Upper lobe of left lung (tissue), 6 donors: Measurements from ENCODE around the gene FRG2C. TPM values are rescaled to one million over a fixed set of nuclear protein-coding genes. Genes with fewer than 3 reads are reported as not detected.
"Not testable (repeated sequence)": the region's sequence is repeated elsewhere in the genome, so short reads cannot be mapped to it uniquely, and the experiment has no call there.

Experiments
- ATAC-seq, 2 donors: fragments of 200-7000 bp; cut with Tn5 transposase; one replicate each; pipeline ENCODE4 v1.9.1; 2022; ENCODE audit warnings: mild to moderate bottlenecking in 2 of 2, moderate library complexity in 2 of 2; ENCODE audit not compliant: low FRiP score in 2 of 2
- DNase-seq, 2 donors: peaks; one replicate each; pipeline ENCODE4 v3.0.0-alpha.2; 2019 to 2020
- H3K27ac ChIP-seq, 4 donors: fragments of 200-600 bp; sonication (generic); one replicate each; pipeline ENCODE4 v1.5.1; 2016 to 2019
- H3K27me3 ChIP-seq, 4 donors: fragments of 200-600 bp; sonication (generic); one replicate each; pipeline ENCODE4 v1.5.1; 2017 to 2019
- H3K36me3 ChIP-seq, 4 donors: fragments of 200-600 bp; sonication (generic); one replicate each; pipeline ENCODE4 v1.5.1; 2016 to 2019
- H3K4me1 ChIP-seq, 4 donors: fragments of 200-600 bp; sonication (generic); one replicate each; pipeline ENCODE4 v1.5.1; 2018 to 2019
- H3K4me3 ChIP-seq, 4 donors: fragments of 200-600 bp; sonication (generic); one replicate each; pipeline ENCODE4 v1.5.1; 2017 to 2019; ENCODE audit warnings: mild to moderate bottlenecking in 2 of 4, moderate library complexity in 1 of 4
- H3K9me3 ChIP-seq, 4 donors: fragments of 200-600 bp; sonication (generic); one replicate each; pipeline ENCODE4 v1.5.1; 2018 to 2019
- EP300 ChIP-seq, 4 donors: sonication (generic); formaldehyde crosslinking; IDR thresholded peaks; one replicate each; pipeline ENCODE4 v1.5.1; 2017; ENCODE audit warnings: antibody characterized with exemption in 4 of 4, control low read depth in 2 of 4
- POLR2A ChIP-seq, 4 donors: fragments of 450-650 bp; IDR thresholded peaks; one replicate each; pipeline ENCODE4 v1.5.1; 2016 to 2017; ENCODE audit warnings: antibody characterized with exemption in 4 of 4, mild to moderate bottlenecking in 2 of 4
- POLR2AphosphoS5 ChIP-seq, 2 donors: sonication (generic); formaldehyde crosslinking; IDR thresholded peaks; one replicate each; pipeline ENCODE4 v1.5.1; 2017; ENCODE audit warnings: antibody characterized with exemption in 2 of 2
- WGBS, 2 donors: methylation state at CpG; one replicate each; pipeline ENCODE4 v1.1.5; 2017 to 2018; 5-methylcytosine and 5-hydroxymethylcytosine counted together
- total RNA-seq, 6 donors: library from RNA; depleted of rRNA in 4 of 6; stranded (reverse); fragments of >200 nt in 4 of 6; gene quantifications; one replicate each; pipeline versions ENCODE4 v1.1.0 to v1.2.1, GENCODE V29; 2016 to 2021
- TF ChIP-seq, protein P1 (sequence below), 6 experiments: fragments of 450-650 bp in 4 of 6; fragments of 200-600 bp in 2 of 6; sonication (generic) in 2 of 6; IDR thresholded peaks; one replicate each; pipeline ENCODE4 v1.5.1; 2016 to 2019; ENCODE audit warnings: antibody characterized with exemption in 6 of 6
- donor health status: DM: no; HTN: no; CAD: no; lungs with moderate emphysema.
- donor health status: DM: no; HTN: yes; CAD: no; lungs with severe emphysema.

FRG2C gene
- total RNA-seq, 6 donors from 2014 or later: not detected

DNA sequence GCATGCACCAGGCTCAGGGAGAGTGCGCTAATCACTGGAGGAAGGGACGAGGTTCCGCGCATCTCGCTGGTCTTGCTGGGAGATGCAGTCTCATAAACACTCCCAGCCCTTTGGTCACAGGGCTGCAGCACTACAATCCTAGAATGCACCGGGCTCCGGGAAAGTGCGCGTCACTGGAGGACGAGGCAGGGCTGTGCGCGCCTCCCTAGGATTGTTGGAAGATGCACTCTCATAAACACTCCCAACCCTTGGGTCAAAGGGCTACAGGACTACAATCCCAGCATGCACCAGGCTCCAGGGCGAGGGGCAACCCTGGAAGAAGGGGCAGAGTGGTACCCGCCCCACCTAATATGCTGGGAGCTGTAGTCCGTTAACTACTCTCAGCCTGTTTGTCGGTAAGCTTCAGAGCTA, 23.0 kb upstream of the FRG2C start:
- DNase-seq: peak; percentile 65 to 82
- H3K27me3 ChIP-seq, ATAC-seq, H3K9me3 ChIP-seq, H3K36me3 ChIP-seq: not testable (repeated sequence)
- Histone ChIP-seq H3K4me1 (peaks cover 0 to 10% (median 3%) of the 10 kb centered on the region in 4 donors), H3K4me3 (peak overlapping the region in 3 of 4 donors; percentile 47 to 62 (median 54)), H3K27ac (peak overlapping the region in 2 of 4 donors; percentile 51 to 73)
- 3 to 11% methylated on average over 5 to 16 of the region's 16 CpGs for WGBS, 2 donors
- TF ChIP-seq POLR2AphosphoS5 (IDR thresholded peaks at IDR 0.05) (peak in 1 of 2 donors; percentile 48), POLR2A (IDR thresholded peaks at IDR 0.05) (peak in 1 of 4 donors; percentile 19)

DNA sequence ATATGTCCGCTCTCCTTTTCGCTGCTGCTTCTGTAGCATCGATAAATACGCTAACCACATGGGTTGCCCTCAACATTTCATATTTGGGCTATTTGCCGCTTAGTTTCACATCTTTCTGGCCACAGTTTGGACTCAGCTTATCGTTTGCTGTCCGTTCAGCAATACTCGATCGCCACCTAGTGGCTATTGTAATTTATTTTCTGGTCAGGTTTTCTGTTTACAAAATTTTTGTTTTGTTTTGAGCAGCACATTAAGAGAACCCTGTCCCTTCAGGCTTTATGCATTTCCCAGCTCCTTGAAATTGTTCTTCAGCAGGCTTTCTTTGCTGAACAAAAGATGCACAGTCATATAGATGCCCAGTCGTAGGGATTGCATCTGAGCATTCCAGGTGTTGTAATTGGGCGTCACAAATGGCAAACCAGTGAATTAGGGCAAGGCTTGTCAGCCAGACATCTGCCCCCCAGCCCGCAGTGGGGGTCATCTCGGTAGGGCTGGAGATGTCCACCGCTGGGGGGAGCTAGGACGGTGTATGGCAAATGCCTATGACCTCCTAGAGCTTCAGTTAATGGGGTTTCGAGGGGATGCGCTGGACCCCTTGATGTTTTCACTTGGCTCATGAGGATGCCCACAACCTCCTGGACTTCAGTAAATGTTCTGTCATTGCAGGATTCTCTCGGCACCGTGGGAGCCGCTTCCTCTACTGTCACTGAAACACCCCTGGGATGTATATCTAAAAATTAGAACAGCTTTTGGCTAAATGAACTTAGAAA, 20.9 kb upstream of the FRG2C start:
- ATAC-seq, H3K27ac ChIP-seq, DNase-seq, H3K9me3 ChIP-seq, H3K36me3 ChIP-seq, H3K27me3 ChIP-seq: not testable (repeated sequence)
- TF ChIP-seq, protein P1, sequence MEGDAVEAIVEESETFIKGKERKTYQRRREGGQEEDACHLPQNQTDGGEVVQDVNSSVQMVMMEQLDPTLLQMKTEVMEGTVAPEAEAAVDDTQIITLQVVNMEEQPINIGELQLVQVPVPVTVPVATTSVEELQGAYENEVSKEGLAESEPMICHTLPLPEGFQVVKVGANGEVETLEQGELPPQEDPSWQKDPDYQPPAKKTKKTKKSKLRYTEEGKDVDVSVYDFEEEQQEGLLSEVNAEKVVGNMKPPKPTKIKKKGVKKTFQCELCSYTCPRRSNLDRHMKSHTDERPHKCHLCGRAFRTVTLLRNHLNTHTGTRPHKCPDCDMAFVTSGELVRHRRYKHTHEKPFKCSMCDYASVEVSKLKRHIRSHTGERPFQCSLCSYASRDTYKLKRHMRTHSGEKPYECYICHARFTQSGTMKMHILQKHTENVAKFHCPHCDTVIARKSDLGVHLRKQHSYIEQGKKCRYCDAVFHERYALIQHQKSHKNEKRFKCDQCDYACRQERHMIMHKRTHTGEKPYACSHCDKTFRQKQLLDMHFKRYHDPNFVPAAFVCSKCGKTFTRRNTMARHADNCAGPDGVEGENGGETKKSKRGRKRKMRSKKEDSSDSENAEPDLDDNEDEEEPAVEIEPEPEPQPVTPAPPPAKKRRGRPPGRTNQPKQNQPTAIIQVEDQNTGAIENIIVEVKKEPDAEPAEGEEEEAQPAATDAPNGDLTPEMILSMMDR (IDR thresholded peaks at IDR 0.05): peak in 4 of 6 experiments; percentile 23 to 62 (median 38)
- peaks cover 0 to 10% (median 3%) of the 10 kb centered on the region in 4 donors for H3K4me1 ChIP-seq
- H3K4me3 ChIP-seq: peak overlapping the region in 1 of 4 donors; percentile 9
- WGBS, 2 donors: 23 to 27% methylated on average over 18 to 20 of the region's 20 CpGs

DNA sequence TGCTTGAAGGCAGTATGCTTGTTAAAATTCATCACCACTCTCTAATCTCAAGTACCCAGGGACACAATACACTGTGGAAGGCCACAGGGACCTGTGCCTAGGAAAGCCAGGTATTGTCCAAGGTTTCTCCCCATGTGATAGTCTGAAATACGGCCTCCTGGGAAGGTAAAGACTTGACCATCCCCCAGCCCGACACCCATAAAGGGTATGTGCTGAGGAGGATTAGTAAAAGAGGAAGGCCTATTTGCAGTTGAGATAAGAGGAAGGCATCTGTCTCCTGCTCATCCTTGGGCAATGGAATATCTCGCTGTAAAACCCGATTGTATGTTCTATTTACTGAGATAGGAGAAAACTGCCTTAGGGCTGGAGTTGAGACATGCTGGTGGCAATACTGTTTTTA, 18.6 kb upstream of the FRG2C start:
- H3K9me3 ChIP-seq, H3K27ac ChIP-seq, H3K27me3 ChIP-seq, H3K36me3 ChIP-seq, DNase-seq, H3K4me3 ChIP-seq, ATAC-seq: not testable (repeated sequence)
- H3K4me1 ChIP-seq: peaks cover 0 to 10% (median 3%) of the 10 kb centered on the region in 4 donors
- WGBS, 2 donors: 47 to 55% methylated on average over 4 of the region's 4 CpGs

DNA sequence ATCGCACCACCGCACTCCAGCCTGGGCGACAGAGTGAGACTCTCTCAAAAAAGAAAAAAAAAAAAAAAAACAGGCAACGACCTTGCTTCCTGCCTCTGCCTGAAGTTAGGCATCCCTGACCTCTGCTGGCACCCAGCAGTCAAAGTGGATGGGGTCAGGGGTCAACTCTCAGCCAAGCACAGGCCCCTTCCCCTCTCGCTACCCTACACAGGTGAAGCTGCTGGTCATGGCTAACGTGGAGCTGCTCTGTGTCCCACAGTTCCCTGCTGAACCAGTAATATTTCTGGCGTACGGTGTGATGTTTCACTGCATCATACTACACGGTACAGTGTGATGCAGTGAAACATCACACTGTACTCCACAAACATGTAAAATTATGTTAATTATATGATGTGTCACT, 13.9 kb upstream of the FRG2C start:
- Histone ChIP-seq H3K4me3 (no peak overlapping the region), H3K27ac (no peak overlapping the region), H3K36me3 (no peaks in the 10 kb centered on the region), H3K4me1 (peaks cover 0 to under 1% (median 0%) of the 10 kb centered on the region in 4 donors), H3K9me3 (no peaks in the 10 kb centered on the region), H3K27me3 (no peaks in the 10 kb centered on the region)
- DNase-seq (no peak), ATAC-seq (no peak)
- TF ChIP-seq POLR2A (IDR thresholded peaks at IDR 0.05) (no peak), POLR2AphosphoS5 (IDR thresholded peaks at IDR 0.05) (no peak), EP300 (IDR thresholded peaks at IDR 0.05) (no peak)
- TF ChIP-seq, protein P1 (IDR thresholded peaks at IDR 0.05): no peak
- WGBS, 2 donors: 78 to 81% methylated on average over 9 of the region's 9 CpGs

DNA sequence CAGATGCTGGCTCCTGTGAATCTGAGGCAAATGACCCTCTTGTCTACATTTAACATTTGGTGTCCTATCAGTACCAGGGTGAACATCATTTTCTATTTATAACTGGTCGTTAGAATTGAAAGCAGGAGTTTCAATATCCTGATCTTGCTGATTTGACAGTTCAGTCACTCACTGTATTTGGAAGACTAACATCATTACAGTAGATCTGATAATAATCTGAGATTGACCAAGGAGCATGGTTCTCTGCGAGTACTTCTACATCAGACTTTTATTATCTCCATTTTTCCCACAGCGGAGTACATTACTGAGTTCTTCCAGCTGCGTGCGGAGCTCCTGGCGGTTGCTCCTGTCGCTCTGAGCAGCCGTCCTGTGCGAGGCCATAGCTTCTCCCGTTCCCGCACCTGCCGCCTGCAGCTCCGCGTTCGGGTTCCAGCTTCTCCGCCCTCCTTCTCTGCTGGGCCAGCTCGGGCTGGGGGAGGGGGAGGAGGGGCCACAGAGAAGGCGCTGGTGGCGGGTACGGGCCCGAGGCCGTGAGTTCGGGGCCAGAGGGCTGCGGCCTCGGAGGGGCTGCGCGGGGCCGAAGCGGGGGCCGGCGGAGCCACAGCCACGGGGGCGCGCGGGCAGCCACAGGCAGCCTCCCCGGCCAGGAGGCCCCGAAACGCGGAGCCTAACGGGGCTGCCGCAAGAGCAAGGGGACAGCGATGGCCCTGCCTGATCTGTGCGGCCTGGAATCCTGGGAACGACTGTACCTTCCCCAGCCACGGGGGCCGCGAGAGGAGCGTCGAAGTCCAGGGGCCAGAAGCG, 8.8 kb upstream of the FRG2C start:
- ATAC-seq, H3K36me3 ChIP-seq, H3K4me3 ChIP-seq, H3K9me3 ChIP-seq, H3K27ac ChIP-seq: not testable (repeated sequence)
- peak in 1 of 2 donors; percentile 71 for DNase-seq
- WGBS, 2 donors: 45% methylated on average over 21 to 45 of the region's 50 CpGs
- Histone ChIP-seq H3K4me1 (peaks cover 6 to 14% (median 7%) of the 10 kb centered on the region in 4 donors), H3K27me3 (peaks cover 0 to 12% (median 2%) of the 10 kb centered on the region in 4 donors)

DNA sequence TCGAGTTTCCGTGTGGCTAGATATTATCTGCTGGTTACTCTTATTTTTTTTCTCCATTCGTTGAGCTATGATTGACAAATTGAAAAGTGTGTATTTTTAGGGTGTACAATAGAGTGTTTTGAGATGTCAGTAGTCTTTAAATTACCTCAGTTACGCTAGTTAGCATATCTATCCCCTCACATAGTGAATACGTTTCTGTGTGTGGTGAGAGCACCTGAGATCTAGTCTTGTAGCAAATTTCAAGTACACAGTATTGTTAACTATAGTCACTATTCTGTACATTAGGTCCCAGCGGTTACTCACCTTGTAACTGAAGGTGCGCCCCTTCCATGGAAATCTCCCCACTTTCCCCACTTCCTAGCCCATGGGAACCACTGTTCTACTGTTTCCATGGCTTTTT, 8.2 kb upstream of the FRG2C start:
- Histone ChIP-seq H3K27me3 (peaks cover 0 to 12% (median 2%) of the 10 kb centered on the region in 4 donors), H3K4me1 (peaks cover 6 to 14% (median 7%) of the 10 kb centered on the region in 4 donors)
- not testable (repeated sequence) for H3K4me3 ChIP-seq, H3K27ac ChIP-seq, DNase-seq, ATAC-seq, H3K9me3 ChIP-seq, H3K36me3 ChIP-seq
- WGBS, 2 donors: 37 to 47% methylated on average over 7 of the region's 7 CpGs

DNA sequence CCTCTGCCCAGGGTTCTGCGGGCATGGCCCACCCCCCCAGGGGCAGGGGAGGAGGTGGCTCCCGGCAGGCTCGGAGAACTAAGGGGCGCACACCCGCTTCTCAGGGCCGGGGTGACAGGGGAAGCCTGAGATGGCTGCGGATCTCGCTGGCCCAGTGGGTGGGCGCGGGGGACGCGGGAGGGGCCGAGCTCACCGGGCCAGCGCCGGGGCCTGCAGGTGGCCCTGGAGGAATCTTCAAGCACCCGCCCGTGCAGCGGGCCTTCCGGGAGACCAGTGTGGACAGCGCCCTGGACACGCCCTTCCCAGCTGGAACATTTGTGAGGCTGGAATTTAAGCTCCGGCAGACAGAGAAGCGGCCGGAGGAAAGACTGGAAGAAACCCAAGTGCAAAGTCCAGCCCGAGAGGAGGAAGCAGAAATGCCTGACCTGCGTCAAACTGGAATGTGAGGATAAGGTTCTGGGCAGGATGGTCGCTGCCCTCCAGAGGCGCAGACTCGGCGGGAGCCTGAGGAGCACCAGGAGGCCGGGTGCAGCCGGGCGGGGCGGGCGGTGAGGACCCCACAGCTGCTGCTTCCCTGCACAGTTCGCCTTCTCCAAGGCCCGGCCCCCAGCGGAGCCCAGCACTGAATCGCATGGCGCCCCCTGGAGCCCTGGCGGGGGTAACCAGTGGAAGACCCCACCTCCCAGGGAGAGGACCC, 5.6 kb upstream of the FRG2C start:
- not testable (repeated sequence) for H3K36me3 ChIP-seq, ATAC-seq, H3K9me3 ChIP-seq
- H3K27ac ChIP-seq: peak overlapping the region in 1 of 4 donors; percentile 7
- H3K27me3 ChIP-seq: peaks cover 0 to 12% (median 2%) of the 10 kb centered on the region in 4 donors
- WGBS, 2 donors: 5 to 6% methylated on average over 20 of the region's 42 CpGs
- DNase-seq: peak in 1 of 2 donors; percentile 80
- H3K4me1 ChIP-seq: peaks cover 6 to 14% (median 7%) of the 10 kb centered on the region in 4 donors
- H3K4me3 ChIP-seq: peak overlapping the region; percentile 16 to 46 (median 32)

DNA sequence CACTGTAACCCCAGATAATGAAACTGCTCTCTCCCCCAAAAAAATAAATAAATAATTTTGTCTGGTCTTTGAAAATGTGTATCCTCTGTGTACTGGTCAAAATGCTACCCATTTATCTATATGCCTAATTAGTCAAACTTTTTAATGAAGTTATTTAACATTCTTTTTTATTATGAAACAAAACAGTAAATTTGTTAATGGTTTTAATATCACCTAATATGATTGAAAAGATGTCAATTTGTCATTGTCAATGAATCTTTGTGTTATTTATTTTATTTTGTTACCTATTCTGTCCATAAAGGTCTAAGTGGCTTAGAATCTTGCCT, 5.1 kb upstream of the FRG2C start:
- not testable (repeated sequence) for ATAC-seq, H3K27ac ChIP-seq, H3K36me3 ChIP-seq, DNase-seq, H3K9me3 ChIP-seq
- peaks cover 6 to 14% (median 7%) of the 10 kb centered on the region in 4 donors for H3K4me1 ChIP-seq
- peak overlapping the region in 3 of 4 donors; percentile 28 to 46 (median 36) for H3K4me3 ChIP-seq
- H3K27me3 ChIP-seq: peaks cover 0 to 12% (median 2%) of the 10 kb centered on the region in 4 donors

DNA sequence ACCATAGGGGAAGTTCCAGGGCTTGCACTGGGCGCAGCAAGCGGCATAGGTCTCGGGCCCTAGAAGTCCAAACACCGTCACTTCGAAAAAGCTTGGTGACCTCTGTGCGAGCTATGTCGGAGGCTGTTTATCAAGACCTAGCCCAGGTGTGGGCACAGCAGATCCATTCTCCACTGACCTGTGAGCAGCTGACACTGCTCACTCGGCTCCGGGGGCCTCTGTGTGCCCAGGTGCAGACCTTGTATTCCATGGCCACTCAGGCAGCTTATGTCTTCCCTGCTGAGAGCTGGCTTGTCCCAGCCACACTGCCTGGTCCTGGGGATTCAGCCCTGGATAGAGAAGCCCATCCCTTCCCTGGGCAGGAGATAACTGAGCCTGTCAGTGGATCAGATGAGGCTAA, 1.5 kb downstream of the FRG2C start:
- H3K9me3 ChIP-seq, ATAC-seq, H3K4me3 ChIP-seq, H3K36me3 ChIP-seq, H3K27ac ChIP-seq, DNase-seq: not testable (repeated sequence)
- Histone ChIP-seq H3K4me1 (peaks cover 0 to 22% (median 14%) of the 10 kb centered on the region in 4 donors), H3K27me3 (peaks cover 2 to 27% (median 11%) of the 10 kb centered on the region in 4 donors)
- 74 to 84% methylated on average over 6 to 9 of the region's 9 CpGs for WGBS, 2 donors
